ENCODE results near the gene NEAT1.
A peak's percentile ranks its signal among the peaks of the same experiment; 100 is the strongest.

DNA sequence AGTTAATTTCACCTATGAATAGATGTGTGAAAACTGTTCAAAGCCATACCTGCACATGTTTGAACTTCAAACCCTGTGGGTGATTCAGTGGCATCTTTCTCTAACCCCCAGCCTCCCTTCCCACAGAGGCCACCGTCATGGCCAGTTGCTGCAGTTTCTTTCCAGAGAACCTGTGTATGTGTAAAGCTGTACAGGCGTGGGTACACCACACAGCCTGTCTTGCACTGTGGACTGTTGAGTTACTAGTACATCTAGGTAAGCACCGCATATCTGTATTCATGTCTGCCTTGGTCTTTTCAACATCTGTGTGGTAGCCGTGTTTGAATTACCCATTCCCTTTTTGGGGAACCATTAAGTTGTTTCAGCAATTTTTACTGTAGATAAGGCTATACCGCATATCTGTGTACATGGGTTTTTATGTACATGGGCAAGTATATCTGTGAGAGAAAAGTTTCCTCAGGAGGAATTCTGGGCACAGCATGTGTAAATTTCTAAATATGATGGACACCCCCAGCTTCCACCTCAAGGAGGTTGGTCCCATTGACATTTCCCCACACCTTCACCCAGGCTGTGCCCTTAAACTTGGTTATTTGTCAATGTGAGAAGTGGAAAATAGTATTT lies 13.9 kb downstream of the NEAT1 start:
- TF ChIP-seq POLR2A (IDR thresholded peaks at IDR 0.05), result peak in 1 of 2 donors; percentile 15
- TF ChIP-seq, protein P1, sequence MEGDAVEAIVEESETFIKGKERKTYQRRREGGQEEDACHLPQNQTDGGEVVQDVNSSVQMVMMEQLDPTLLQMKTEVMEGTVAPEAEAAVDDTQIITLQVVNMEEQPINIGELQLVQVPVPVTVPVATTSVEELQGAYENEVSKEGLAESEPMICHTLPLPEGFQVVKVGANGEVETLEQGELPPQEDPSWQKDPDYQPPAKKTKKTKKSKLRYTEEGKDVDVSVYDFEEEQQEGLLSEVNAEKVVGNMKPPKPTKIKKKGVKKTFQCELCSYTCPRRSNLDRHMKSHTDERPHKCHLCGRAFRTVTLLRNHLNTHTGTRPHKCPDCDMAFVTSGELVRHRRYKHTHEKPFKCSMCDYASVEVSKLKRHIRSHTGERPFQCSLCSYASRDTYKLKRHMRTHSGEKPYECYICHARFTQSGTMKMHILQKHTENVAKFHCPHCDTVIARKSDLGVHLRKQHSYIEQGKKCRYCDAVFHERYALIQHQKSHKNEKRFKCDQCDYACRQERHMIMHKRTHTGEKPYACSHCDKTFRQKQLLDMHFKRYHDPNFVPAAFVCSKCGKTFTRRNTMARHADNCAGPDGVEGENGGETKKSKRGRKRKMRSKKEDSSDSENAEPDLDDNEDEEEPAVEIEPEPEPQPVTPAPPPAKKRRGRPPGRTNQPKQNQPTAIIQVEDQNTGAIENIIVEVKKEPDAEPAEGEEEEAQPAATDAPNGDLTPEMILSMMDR (IDR thresholded peaks at IDR 0.05), result no peak

Data from thyroid gland (tissue), 4 donors.